CD4-positive, alpha-beta memory T cell (primary cell): ENCODE data around the gene ETNK2. TPM values are rescaled to one million over a fixed set of nuclear protein-coding genes. Genes with fewer than 3 reads are reported as not detected.

ENCODE experiments used
- CTCF ChIA-PET: fragments of 350-600 bp; sonication (Branson Sonifier 250); formaldehyde crosslinking; loops from one replicate; lab custom pipeline; 2021; ENCODE audit warnings: inconsistent platforms; ENCODE audit not compliant: partially characterized antibody; lab: Charles Lee
- POLR2A ChIA-PET: fragments of 350-600 bp; sonication (Branson Sonifier 250); formaldehyde crosslinking; loops from one replicate; lab custom pipeline; 2021; ENCODE audit not compliant: partially characterized antibody; lab: Charles Lee
- DNase-seq, 5 donors: peaks; one replicate each; pipeline versions ENCODE4 v3.0.0 to v3.0.0-alpha.2; 2020 to 2022; ENCODE audit warnings: mixed read lengths in 1 of 5
- H3K27ac ChIP-seq: one replicate; pipeline ENCODE4 v1.7.0; 2013; ENCODE audit warnings: low read depth, low read length
- H3K27me3 ChIP-seq: 2 replicates; pipeline ENCODE4 v1.7.0; 2013; ENCODE audit warnings: mild to moderate bottlenecking, low read length, moderate library complexity; ENCODE audit not compliant: insufficient read depth
- H3K36me3 ChIP-seq: 2 replicates; pipeline ENCODE4 v1.7.0; 2013; ENCODE audit warnings: mild to moderate bottlenecking, low read length, moderate library complexity; ENCODE audit not compliant: insufficient read depth
- H3K4me1 ChIP-seq: 2 replicates; pipeline ENCODE4 v1.7.0; 2013; ENCODE audit warnings: mild to moderate bottlenecking, low read length, moderate library complexity; ENCODE audit not compliant: insufficient read depth
- H3K4me3 ChIP-seq, 2 donors: one replicate each; pipeline ENCODE4 v1.7.0; 2013; ENCODE audit warnings: low read length in 2 of 2, mild to moderate bottlenecking in 1 of 2
- H3K9me3 ChIP-seq, 2 donors: one replicate each; pipeline ENCODE4 v1.7.0; 2013; ENCODE audit warnings: low read length in 2 of 2, control low read depth in 1 of 2; ENCODE audit not compliant: control insufficient read depth in 1 of 2
- H3K27ac Mint-ChIP-seq, 7 donors: one replicate each; pipeline ENCODE4 v1.8.0; 2020 to 2021; ENCODE audit warnings: mixed read lengths in 7 of 7, mild to moderate bottlenecking in 6 of 7, inconsistent platforms in 3 of 7, moderate library complexity in 3 of 7
- H3K27me3 Mint-ChIP-seq, 2 donors: one replicate each; pipeline ENCODE4 v1.8.0; 2020 to 2021; ENCODE audit warnings: mixed read lengths in 2 of 2
- H3K36me3 Mint-ChIP-seq, 2 donors: one replicate each; pipeline ENCODE4 v1.8.0; 2020 to 2021; ENCODE audit warnings: mixed read lengths in 2 of 2, inconsistent platforms in 1 of 2, mild to moderate bottlenecking in 1 of 2
- H3K4me1 Mint-ChIP-seq, 4 donors: one replicate each; pipeline ENCODE4 v1.8.0; 2020 to 2021; ENCODE audit warnings: mixed read lengths in 4 of 4, mild to moderate bottlenecking in 1 of 4
- H3K4me3 Mint-ChIP-seq, 8 donors: one replicate each; pipeline ENCODE4 v1.8.0; 2020 to 2021; ENCODE audit warnings: mixed read lengths in 8 of 8, mild to moderate bottlenecking in 7 of 8, moderate library complexity in 6 of 8, inconsistent platforms in 3 of 8
- H3K9me3 Mint-ChIP-seq, 8 donors: one replicate each; pipeline ENCODE4 v1.8.0; 2020 to 2021; ENCODE audit warnings: mixed read lengths in 8 of 8, mild to moderate bottlenecking in 5 of 8, inconsistent platforms in 3 of 8, moderate library complexity in 1 of 8
- intact Hi-C: fragments of 100-400 bp; cut with micrococcal nuclease; formaldehyde crosslinking; loops from one replicate; pipeline ENCODE4 v1.15.1; 2023
- polyA plus RNA-seq, 2 donors: library from polyadenylated mRNA; unstranded; fragments of 300-500 nt; fragmentation: Illumina TruSeq; gene quantifications; one replicate each; pipeline ENCODE4 v1.2.3, GENCODE V29; 2021
- total RNA-seq, 2 experiments: library from RNA; stranded (reverse); gene quantifications; one replicate each; pipeline ENCODE4 v1.2.3, GENCODE V29; 2021

Gene ETNK2
- total and polyA plus RNA-seq, 4 experiments from 2014 or later, result 3.2 to 3.9 (median 3.5) TPM

DNA sequence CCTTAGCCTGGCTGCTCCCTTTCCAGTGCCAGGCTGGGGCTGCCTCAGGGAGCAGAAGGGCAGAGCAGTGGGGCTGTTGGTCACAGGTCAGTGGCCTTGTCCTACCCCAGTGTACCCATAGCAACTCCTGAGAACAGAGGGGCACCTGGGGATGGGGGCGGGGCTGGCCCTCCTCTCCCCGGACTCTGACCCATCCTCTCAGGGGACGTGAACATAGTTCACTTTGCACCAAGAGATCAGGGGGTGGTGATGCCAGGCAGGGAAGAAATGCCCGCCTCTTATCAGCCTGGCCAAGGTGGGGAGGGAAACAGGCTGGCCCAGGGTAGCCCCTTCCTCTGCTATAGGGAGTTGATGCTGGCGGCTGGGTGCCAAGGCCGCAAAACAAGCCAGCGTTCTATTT is 4.9 kb downstream of the ETNK2 start:
- H3K4me3 Mint-ChIP-seq, result peak overlapping the region in 1 of 8 donors; percentile 40
- peak overlapping the region in 1 of 7 donors; percentile 24 for H3K27ac Mint-ChIP-seq
- Histone ChIP-seq H3K4me1 (no peaks in the 10 kb centered on the region), H3K9me3 (no peaks in the 10 kb centered on the region), H3K27ac (no peak overlapping the region), H3K36me3 (no peaks in the 10 kb centered on the region), H3K4me3 (no peak overlapping the region), H3K27me3 (no peaks in the 10 kb centered on the region)
- no peak for DNase-seq
- intact Hi-C loops, result no loop called here
- peaks cover 0 to 2% of the 10 kb centered on the region in 2 donors for H3K27me3 Mint-ChIP-seq
- H3K4me1 Mint-ChIP-seq, result peaks cover 0 to 31% (median 3%) of the 10 kb centered on the region in 4 donors
- no peaks in the 10 kb centered on the region for H3K9me3 Mint-ChIP-seq
- H3K36me3 Mint-ChIP-seq, result no peaks in the 10 kb centered on the region
- POLR2A ChIA-PET, result no interaction called here
- CTCF ChIA-PET, result no interaction called here

DNA sequence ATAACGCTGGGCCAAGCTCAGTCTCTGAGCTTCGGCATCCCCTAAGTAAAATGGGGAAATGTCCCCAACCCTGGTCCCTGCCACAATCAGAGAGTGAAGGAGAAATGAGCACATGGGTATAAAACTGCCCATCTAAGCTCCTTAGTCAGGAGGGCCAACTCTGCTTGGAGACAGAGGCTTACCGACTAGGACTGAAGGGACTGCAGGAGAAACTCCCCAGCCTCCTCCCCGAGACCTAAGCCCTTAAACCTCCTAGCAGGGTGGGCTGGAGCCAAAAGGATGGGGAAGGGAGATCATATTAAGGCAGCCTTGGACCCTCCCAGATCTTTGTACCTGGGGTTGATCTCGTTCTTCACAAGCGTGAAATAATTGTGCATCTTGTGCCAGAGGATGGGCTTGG is 5.5 kb downstream of the ETNK2 start:
- H3K36me3 ChIP-seq, result no peaks in the 10 kb centered on the region
- no peaks in the 10 kb centered on the region for H3K9me3 ChIP-seq
- CTCF ChIA-PET, result no interaction called here
- Mint-ChIP-seq H3K27ac (no peak overlapping the region), H3K4me3 (no peak overlapping the region), H3K27me3 (peaks cover 0 to 2% of the 10 kb centered on the region in 2 donors), H3K36me3 (no peaks in the 10 kb centered on the region), H3K4me1 (peaks cover 0 to 31% (median 3%) of the 10 kb centered on the region in 4 donors), H3K9me3 (no peaks in the 10 kb centered on the region)
- DNase-seq, result no peak
- intact Hi-C loops, result no loop called here
- H3K27me3 ChIP-seq, result no peaks in the 10 kb centered on the region
- H3K4me3 ChIP-seq, result no peak overlapping the region
- POLR2A ChIA-PET, result no interaction called here
- H3K27ac ChIP-seq, result no peak overlapping the region
- no peaks in the 10 kb centered on the region for H3K4me1 ChIP-seq

DNA sequence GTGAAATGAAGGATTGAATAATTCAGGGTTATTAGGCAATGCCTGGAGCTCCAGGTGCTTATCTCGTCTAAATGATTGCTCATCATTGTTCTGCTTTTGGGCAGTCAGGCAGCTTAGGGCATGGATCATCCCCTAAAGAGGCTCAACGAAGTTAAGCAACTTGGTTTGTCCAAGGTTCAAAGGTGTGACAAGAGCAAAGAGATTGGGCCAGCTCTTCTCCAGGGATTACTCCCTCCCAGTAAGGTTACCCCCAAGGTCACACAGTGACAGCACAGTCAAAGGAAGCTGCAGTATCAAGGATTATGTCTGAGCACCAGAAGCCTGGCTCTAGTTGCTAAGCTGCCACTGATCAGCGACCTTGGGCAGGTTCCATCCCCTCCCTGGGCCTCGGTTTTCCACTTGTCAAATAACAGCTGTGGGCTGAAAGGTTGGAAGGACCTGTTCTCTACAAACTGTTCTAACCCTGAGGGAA is 6.8 kb downstream of the ETNK2 start:
- Histone ChIP-seq H3K27me3 (no peaks in the 10 kb centered on the region), H3K36me3 (no peaks in the 10 kb centered on the region), H3K27ac (no peak overlapping the region), H3K4me1 (no peaks in the 10 kb centered on the region), H3K9me3 (no peaks in the 10 kb centered on the region), H3K4me3 (no peak overlapping the region)
- ChIA-PET POLR2A (no interaction called here), CTCF (interaction anchor here (0.9 to 1.4 kb wide), 2 partner anchors 9 to 219 kb away, joined by 3 to 4 read pairs; no protein-coding TSS in a partner anchor)
- Mint-ChIP-seq H3K4me1 (peaks cover 0 to 21% (median 0%) of the 10 kb centered on the region in 4 donors), H3K4me3 (no peak overlapping the region), H3K9me3 (no peaks in the 10 kb centered on the region), H3K27me3 (peaks cover 0 to 2% of the 10 kb centered on the region in 2 donors), H3K36me3 (peaks cover 2 to 4% of the 10 kb centered on the region in 2 donors), H3K27ac (no peak overlapping the region)
- DNase-seq, result no peak
- intact Hi-C loops, result no loop called here

DNA sequence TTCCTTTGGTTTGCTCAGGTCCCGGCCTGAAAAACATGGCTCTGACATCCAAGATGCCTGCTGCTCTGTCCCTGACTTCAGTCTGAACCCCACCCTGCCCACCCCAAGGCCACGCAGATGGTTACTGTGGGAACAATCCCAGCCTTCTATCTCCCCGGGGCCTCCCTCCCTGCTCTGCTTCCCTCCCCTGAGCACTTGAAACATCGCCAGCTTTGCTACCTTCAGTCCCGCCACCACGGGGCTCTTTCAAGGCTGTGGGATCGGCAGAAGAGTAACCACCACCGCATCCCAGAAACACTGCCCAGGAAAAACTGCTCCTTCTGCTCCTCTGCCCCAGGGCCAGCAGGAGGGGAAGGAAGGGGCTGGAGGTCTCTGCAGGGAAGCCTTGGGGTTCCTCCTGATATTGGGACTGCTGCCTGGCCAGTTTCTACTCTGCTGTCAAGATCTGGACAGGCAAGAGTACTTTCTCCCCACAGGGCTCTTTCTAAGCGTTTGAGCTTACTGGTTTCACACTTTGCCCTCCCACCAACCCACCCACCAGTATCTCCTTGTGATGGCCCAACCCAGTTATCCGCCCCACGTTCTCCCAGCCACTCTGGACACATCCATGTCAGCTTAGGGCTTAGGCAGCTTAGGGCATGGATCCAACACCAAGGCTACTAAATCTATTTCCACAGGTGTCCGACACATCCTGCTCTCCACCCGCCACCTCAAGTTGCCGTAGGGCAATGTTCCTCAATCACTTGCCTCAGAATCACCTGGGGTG is 8.4 kb downstream of the ETNK2 start:
- H3K9me3 ChIP-seq, result no peaks in the 10 kb centered on the region
- no peaks in the 10 kb centered on the region for H3K27me3 ChIP-seq
- H3K36me3 ChIP-seq, result no peaks in the 10 kb centered on the region
- H3K27ac ChIP-seq, result no peak overlapping the region
- no peaks in the 10 kb centered on the region for H3K4me1 ChIP-seq
- no peak overlapping the region for H3K4me3 ChIP-seq
- POLR2A ChIA-PET, result no interaction called here
- DNase-seq, result no peak
- H3K36me3 Mint-ChIP-seq, result peaks cover 2 to 7% of the 10 kb centered on the region in 2 donors
- CTCF ChIA-PET, result no interaction called here
- H3K4me3 Mint-ChIP-seq, result no peak overlapping the region
- H3K27ac Mint-ChIP-seq, result no peak overlapping the region
- H3K9me3 Mint-ChIP-seq, result no peaks in the 10 kb centered on the region
- peaks cover 0 to 2% of the 10 kb centered on the region in 2 donors for H3K27me3 Mint-ChIP-seq
- peaks cover 0 to 13% (median 0%) of the 10 kb centered on the region in 4 donors for H3K4me1 Mint-ChIP-seq
- intact Hi-C loops, result no loop called here

GRCh38 chr1:204142032-204142974 is 9.5 kb downstream of the ETNK2 start:
- H3K36me3 ChIP-seq, result no peaks in the 10 kb centered on the region
- peaks cover 0 to 2% of the 10 kb centered on the region in 2 donors for H3K27me3 Mint-ChIP-seq
- H3K27ac ChIP-seq, result no peak overlapping the region
- H3K27ac Mint-ChIP-seq, result peak overlapping the region in 1 of 7 donors; percentile 29
- H3K4me3 Mint-ChIP-seq, result no peak overlapping the region
- ChIA-PET POLR2A (no interaction called here), CTCF (interaction anchor here (0.9 kb wide), 1 partner anchor 64 kb away, joined by 3 read pairs; no protein-coding TSS in a partner anchor)
- no peaks in the 10 kb centered on the region for H3K27me3 ChIP-seq
- intact Hi-C loops, result no loop called here
- peaks cover 2 to 7% of the 10 kb centered on the region in 2 donors for H3K36me3 Mint-ChIP-seq
- no peaks in the 10 kb centered on the region for H3K9me3 Mint-ChIP-seq
- H3K4me1 Mint-ChIP-seq, result peaks cover 0 to 4% (median 0%) of the 10 kb centered on the region in 4 donors
- no peaks in the 10 kb centered on the region for H3K4me1 ChIP-seq
- H3K4me3 ChIP-seq, result no peak overlapping the region
- H3K9me3 ChIP-seq, result no peaks in the 10 kb centered on the region
- no peak for DNase-seq

DNA sequence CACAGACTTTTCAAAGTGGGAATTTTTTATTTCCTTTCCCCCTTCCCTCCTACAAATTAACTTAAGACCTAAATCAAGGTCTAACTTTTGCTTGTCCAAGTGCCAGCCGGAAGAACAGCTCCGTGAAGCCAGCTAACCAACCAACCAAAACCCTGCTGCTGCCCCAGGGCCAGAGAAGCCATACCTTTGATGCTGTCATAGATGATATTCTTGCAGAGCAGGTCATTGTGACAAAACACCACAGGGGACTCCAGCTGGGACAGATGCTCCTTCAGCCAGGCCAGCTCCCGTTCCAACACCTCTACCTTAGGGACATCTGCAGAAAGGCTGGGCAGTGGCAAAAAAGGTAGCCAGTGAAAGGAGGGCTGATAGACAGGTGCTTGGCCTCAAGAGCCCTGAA is 10.7 kb downstream of the ETNK2 start:
- Histone ChIP-seq H3K36me3 (no peaks in the 10 kb centered on the region), H3K4me3 (no peak overlapping the region), H3K27ac (no peak overlapping the region), H3K27me3 (no peaks in the 10 kb centered on the region), H3K9me3 (no peaks in the 10 kb centered on the region), H3K4me1 (no peaks in the 10 kb centered on the region)
- ChIA-PET CTCF (interaction anchor here (5.0 kb wide), 1 partner anchor 13 kb away, joined by 28 read pairs; no protein-coding TSS in a partner anchor), POLR2A (no interaction called here)
- Mint-ChIP-seq H3K4me3 (no peak overlapping the region), H3K9me3 (no peaks in the 10 kb centered on the region), H3K27ac (no peak overlapping the region), H3K4me1 (no peaks in the 10 kb centered on the region), H3K27me3 (peaks cover 0 to 2% of the 10 kb centered on the region in 2 donors), H3K36me3 (peaks cover 2 to 7% of the 10 kb centered on the region in 2 donors)
- no peak for DNase-seq
- intact Hi-C loops, result no loop called here

DNA sequence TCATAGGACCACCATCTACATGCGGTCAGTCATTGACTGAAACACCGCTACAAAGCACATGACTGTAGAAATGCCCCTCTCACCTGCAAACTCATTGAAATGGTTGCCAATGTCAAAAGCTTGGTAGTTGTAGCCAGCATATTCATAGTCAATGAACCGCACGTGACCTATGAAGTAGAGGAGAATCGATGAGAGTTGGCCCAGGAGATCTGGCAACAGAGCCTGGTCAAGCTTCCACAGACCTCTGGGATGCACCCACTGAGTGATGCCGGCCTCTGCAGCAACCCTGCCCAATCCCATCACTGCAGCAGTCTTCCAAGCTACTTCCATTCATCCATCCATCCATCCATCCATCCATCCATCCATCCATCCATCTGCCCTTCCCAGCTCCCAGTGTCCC is 11.9 kb downstream of the ETNK2 start:
- CTCF ChIA-PET, result interaction anchor here (5.0 kb wide), 1 partner anchor 12 kb away, joined by 28 read pairs; no protein-coding TSS in a partner anchor
- Mint-ChIP-seq H3K27ac (peak overlapping the region in 1 of 7 donors; percentile 10), H3K9me3 (no peaks in the 10 kb centered on the region), H3K36me3 (peaks cover 6 to 7% of the 10 kb centered on the region in 2 donors), H3K27me3 (peaks cover 0 to 2% of the 10 kb centered on the region in 2 donors), H3K4me1 (no peaks in the 10 kb centered on the region), H3K4me3 (no peak overlapping the region)
- Histone ChIP-seq H3K9me3 (no peaks in the 10 kb centered on the region), H3K4me3 (no peak overlapping the region), H3K4me1 (no peaks in the 10 kb centered on the region), H3K27ac (no peak overlapping the region), H3K36me3 (no peaks in the 10 kb centered on the region), H3K27me3 (no peaks in the 10 kb centered on the region)
- POLR2A ChIA-PET, result no interaction called here
- intact Hi-C loops, result no loop called here
- no peak for DNase-seq
